Epithelial cell of proximal tubule (primary cell): ENCODE results near the gene ZDHHC14. TPM values are rescaled to one million over a fixed set of nuclear protein-coding genes. Genes with fewer than 3 reads are reported as not detected.
"Not testable (repeated sequence)": the region's sequence is repeated elsewhere in the genome, so short reads cannot be mapped to it uniquely, and the experiment has no call there.

Experiments used
- DNase-seq: peaks from one replicate; pipeline ENCODE4 v3.0.0-alpha.2; 2011; ENCODE audit warnings: low read depth
- H3K4me3 ChIP-seq: 2 replicates; pipeline ENCODE4 v1.5.1; 2011; ENCODE audit warnings: low read depth, mild to moderate bottlenecking, low read length
- CTCF ChIP-seq: conservative IDR thresholded peaks from 2 replicates; pipeline ENCODE4 v1.5.1; 2012; ENCODE audit warnings: low read depth, mild to moderate bottlenecking, low read length
- total RNA-seq: library from RNA; depleted of rRNA; stranded (reverse); fragments of >200 nt; gene quantifications from 2 replicates; pipeline ENCODE4 v1.2.3, GENCODE V29; 2015

Gene ZDHHC14
- total RNA-seq, 1 donor from 2014 or later: 21.4 TPM

GRCh38 chr6:157556671-157557430 is 175.9 kb downstream of the ZDHHC14 start:
- no peak for TF ChIP-seq CTCF
- no peak for DNase-seq

GRCh38 chr6:157557559-157557958 is 176.6 kb downstream of the ZDHHC14 start:
- DNase-seq: no peak
- no peak for TF ChIP-seq CTCF
- no peak overlapping the region for H3K4me3 ChIP-seq

More at GRCh38 chr6:157556671-157557430, 175.9 kb downstream of the ZDHHC14 start:
- H3K4me3 ChIP-seq: no peak overlapping the region

GRCh38 chr6:157558049-157558448 is 177.1 kb downstream of the ZDHHC14 start:
- no peak overlapping the region for H3K4me3 ChIP-seq
- TF ChIP-seq CTCF: no peak
- no peak for DNase-seq

GRCh38 chr6:157558487-157559200 is 177.7 kb downstream of the ZDHHC14 start:
- DNase-seq: no peak
- H3K4me3 ChIP-seq: no peak overlapping the region
- no peak for TF ChIP-seq CTCF

- no peak overlapping the region for H3K4me3 ChIP-seq
- no peak for DNase-seq
- TF ChIP-seq CTCF: no peak
Measured at GRCh38 chr6:157559201-157559756, 178.3 kb downstream of the ZDHHC14 start.

- not testable (repeated sequence) for DNase-seq, H3K4me3 ChIP-seq
Measured at GRCh38 chr6:157560063-157560462, 179.1 kb downstream of the ZDHHC14 start.

GRCh38 chr6:157560691-157561413 is 179.9 kb downstream of the ZDHHC14 start:
- DNase-seq: no peak
- H3K4me3 ChIP-seq: no peak overlapping the region
- TF ChIP-seq CTCF: no peak
